ENCODE measurements around the gene AHI1.
A peak's percentile ranks its signal among the peaks of the same experiment; 100 is the strongest.

Gene AHI1

GRCh38 chr6:135497412-135498184 lies at the start of gene AHI1:
TSS of gene AHI1 (minus strand) at chr6:135497740. CDS start at chr6:135492237, 5,503 bp downstream.
- DNase-seq = peak; percentile 87

GRCh38 chr6:135546680-135547418 lies 49.3 kb upstream of the AHI1 start:
- DNase-seq = no peak

GRCh38 chr6:135546206-135546605 lies 48.7 kb upstream of the AHI1 start:
- DNase-seq = no peak

DNA sequence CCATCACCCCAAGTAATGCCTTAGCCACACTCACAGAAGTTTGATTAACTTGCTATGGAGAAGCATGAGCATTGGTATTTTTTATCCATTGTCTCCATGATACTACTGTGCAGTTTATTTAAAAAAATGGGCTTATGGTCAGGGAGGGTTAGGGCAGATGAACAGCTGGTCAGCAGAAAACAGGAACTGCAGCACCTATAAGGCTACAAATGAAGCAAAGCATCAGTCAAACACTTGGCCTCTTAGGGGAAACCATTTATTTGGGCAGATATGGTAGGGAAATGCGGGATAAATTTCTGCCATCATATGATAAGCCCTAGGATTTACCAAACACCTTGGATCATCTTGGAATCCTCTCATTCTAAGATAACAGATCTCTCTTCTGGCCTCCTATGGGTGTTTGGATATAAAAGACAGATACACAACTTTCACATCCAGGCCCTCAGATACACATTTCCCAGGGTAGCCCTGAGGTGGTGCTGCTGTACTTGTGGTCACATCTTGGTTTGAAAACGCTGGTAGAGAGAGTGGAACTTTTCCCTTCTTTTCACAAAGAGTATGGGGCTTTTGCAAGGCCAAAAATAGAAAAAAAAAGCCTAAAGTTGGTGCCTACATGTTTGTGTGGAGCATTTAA lies 42.8 kb upstream of the AHI1 start:
- DNase-seq = peak; percentile 17

DNA sequence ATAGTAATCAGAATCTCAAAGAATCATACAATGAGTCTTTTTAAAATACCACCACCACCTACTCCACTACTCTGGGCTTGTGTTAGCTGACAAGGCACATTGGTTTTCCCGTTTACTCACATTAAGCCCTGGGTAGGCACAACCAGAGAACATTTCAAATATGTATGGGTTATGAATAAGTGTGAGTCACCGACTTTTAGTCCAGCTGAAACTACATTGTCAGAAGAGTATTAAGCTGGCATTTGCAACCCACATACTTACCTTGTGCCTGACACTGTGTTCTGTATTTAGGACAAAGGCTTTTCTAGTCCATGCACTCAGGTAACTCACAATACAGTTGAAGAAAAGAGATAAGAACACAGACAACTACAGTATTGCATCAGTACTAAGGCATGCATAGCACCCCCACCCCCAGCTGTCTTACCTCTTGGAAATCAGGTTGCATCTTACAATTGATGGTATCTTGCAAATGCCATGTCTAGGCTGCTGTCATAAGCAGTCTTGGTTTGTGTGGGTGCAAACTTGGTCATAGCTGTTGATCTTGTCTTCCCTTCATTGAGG lies 40.3 kb upstream of the AHI1 start:
- DNase-seq = no peak

- DNase-seq = peak; percentile 46
These were observed 38.5 kb upstream of the AHI1 start for GRCh38 chr6:135535989-135536414.

DNA sequence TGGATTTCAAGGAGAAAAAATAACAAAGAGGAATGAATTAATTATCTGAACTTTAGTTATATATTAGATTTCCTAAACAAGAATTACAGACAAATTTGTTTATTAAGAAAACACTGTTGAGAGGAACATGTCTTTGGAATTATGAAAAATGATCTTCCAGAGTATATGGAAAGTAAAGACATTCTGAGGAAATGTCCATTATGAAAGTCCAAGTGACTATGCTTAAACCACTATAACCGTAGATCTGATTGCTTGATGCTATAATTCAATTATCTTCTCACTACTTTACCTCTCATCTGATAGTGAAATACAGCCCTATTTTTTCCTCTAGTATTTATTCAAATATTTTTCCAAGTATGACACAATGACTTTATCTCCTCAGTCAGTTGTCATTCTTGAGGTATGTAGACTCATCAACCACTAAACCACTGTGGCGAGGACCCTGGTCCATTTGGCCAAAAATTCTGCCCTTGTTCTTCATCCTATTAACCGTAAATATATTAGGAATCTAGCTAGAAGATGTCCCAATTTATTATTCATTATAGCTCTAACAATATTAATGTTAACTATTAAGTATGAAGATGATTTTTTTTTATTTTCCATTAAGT lies 37.3 kb upstream of the AHI1 start:
- no peak for DNase-seq

GRCh38 chr6:135532559-135532958 lies 35.0 kb upstream of the AHI1 start:
- DNase-seq = no peak

DNA sequence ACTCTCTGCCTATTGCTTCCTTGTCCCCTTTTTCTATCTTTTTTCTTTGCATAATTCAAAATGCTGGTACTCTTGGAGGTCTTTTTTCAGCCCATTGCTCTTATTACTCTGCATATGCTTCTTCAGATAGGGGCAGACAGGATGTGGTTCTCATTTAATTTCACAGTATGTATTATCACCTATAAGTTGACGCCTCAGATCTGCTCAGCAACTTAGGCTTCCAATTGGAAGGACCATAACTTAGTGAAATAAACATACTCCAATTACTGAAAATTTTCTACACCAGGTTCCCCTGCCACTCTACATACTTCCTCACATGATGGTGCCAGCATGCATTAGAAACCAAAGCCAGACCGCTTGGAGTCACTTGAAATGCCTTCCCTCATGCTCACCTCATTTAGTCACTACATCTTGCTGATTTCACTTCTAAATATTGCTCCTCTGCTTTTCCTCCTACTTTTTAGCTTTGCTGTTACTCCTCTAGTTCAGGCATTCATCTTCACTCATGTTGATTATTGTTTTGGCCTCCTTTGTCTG lies 34.5 kb upstream of the AHI1 start:
- DNase-seq = no peak

- no peak for DNase-seq
These were observed 32.6 kb upstream of the AHI1 start for GRCh38 chr6:135530113-135530512.

DNA sequence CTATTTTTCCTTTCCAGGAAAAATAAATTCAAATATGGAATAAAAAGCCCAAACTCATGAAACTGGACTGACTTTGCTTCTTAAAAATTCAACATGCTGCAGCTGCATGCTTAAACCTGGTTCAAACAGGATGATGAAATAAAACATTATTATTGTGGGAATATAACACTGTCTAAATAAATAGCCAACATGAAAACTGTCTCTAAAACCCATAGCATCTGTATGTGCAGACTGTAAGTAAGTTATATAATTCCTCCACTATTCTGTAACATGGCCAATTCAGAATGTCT lies 30.4 kb upstream of the AHI1 start:
- no peak for DNase-seq

DNA sequence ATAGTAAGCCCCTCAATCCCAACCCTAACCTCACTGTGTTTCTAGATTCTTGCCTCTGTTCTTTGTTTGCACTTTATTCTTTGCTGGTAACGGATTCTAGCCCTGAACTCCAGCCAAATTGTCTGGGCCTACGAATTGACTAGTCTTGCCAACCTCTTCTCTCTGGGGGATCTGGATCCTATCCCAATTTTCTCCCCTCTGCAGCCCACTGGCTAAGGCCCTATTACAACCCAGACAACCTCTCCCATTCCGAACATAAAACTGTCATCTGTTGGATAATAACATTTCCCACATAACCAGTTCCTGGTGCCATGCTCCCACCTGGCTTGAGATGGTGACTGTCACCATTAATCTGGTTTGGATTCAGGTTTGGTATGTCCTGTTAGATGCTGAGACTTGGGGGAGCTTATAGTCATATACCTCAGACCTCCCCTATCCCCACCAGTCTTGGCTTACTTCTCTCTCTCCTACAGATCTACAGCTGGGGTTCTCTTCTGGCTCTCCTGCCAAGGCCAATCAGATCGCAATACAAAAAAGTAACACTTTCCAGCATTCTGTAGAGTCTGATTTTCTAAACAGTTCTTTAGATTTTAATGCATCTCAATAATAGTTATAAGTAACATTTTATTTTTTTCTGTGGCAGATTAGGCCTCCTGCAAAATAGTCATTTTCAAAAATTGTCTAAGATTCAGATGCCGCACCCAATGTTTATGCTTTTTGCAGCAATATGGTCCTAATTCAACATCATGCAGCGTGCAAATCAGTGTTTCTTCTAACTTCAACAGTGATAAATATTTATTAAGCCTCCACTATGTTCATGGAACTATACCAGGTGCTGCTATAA lies 29.8 kb upstream of the AHI1 start:
- peak; percentile 40 for DNase-seq

GRCh38 chr6:135525594-135525993 lies 28.1 kb upstream of the AHI1 start:
- no peak for DNase-seq

DNA sequence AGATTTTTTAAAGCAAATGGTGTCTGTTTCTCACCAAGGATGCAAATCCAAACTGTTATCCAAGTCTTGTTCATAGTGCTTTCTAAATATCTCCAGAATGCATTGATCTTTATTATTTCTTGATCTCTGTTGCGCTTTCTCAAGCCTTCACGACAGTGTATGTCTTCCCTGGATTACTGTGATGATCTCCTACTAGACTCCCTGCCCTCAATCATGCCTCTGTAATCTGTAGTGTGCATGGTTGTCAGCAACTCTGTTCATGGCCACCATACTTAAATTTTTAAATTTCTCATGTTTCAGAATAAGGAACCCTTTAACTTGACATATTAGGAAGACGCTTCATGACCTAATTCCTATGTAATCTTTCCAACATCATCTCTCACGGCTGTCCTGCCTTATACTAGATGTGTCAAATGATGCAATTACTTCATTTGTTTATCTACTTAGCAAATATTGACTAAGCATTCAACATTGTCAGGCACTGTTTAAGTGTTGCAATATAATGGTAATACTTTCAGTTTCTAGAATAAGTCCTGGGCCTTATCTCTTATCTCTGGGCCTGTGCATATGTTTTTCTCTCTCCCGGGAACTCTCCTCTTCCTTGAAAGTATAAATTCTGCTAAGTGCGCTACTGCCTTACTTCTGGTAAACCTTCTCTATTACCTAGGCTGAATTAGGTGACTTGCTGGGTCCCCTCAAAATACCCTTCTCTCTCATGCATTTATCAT lies 25.6 kb upstream of the AHI1 start:
- DNase-seq = no peak

GRCh38 chr6:135521431-135521830 lies 23.9 kb upstream of the AHI1 start:
- no peak for DNase-seq

DNA sequence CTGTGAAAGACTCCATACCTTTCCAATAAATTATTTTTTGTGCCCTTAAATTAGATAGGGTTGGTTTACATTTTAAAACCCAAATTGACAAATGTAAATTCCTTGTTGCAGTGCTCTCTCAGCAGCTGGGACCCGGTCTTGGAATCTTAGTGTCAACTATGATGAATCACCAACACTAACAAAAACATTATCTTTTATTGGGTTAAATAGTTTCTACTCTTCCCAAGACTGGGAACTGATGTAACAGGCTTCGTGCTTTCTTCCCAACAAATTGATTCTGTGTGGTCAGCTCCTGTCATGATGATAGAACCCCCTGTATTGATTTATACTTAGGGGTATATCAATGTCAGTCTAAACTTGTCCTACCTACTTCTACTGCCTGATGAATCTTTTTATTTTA lies 23.2 kb upstream of the AHI1 start:
- DNase-seq = no peak

GRCh38 chr6:135519348-135519747 lies 21.8 kb upstream of the AHI1 start:
- DNase-seq = no peak

GRCh38 chr6:135517527-135517926 lies 20.0 kb upstream of the AHI1 start:
- no peak for DNase-seq

DNA sequence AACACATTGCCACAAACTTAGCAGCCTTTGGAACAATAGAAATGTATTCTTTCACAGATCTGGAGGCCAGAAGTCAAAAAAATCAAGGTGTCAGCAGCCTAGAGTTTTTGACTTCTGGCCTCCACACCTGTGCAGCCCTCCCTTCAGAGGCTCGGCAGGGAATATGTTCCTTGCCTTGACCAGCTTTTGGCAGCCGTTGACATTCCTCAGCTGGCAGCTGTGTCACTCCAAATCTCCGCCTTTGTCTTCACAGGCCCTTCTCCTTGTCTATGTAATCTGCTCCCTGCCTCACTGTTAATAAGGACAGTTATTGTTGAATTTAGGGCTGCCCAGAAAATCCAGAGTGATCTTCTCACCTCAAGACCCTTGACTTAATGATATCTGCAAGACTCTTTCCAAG lies 17.2 kb upstream of the AHI1 start:
- no peak for DNase-seq

DNA sequence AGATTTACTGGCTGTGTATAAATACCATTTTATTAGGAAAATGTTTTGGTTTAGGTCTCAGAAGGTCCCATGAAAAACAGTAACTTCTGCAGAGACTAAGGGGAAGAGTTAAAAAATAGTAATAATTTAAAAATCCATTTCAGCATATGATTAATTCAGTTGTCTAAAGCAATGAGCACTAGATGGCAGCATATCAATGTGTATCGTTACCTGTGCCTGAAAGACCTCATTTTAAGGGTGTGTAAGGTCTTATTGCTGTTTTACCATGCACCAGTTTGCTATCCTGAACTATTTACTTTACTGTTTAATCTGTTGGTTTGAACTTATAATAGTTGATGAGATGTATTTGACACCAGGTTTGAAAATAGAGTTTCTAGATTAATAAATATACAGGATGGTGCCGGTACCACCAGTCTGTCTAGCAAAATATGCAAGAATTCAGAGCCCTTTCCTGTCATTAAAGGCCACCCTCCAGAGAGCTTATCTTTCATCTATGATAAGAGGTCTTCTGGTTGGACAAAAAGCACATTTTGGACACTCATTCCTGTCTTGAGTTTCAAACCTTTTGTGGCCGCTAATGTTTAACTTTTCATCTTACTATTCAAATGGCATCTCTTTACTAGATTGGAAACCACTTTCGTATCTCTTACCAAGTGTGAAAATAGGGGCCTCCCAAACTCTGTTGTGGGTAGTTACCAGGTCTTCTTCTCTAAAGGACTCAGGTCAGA lies 8.9 kb upstream of the AHI1 start:
- DNase-seq = peak; percentile 31

DNA sequence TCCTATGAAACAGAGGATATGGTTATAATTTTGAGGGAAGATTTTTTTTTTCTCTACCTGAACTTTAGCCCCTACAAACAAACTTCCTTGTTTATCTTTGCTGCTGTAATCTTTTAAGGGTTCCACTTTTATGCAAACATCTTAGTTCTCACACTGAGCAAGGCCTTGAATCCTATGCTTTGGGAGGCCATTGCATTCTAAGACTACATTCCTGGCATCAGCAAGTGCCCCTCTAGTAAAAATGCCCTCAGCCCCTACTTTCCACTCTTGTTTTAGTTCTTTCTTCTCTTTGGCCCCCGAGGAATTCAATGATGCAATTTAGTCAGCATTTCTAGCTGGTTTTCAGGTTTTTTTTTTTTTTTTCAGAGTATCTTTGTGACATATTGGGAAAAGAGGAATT lies 8.1 kb upstream of the AHI1 start:
- DNase-seq = no peak
